ENCODE measurements around the gene ACSM5. TPM values are rescaled to one million over a fixed set of nuclear protein-coding genes. Genes with fewer than 3 reads are reported as not detected.
A peak's percentile ranks its signal among the peaks of the same experiment; 100 is the strongest.
"Not testable (repeated sequence)": the region's sequence is repeated elsewhere in the genome, so short reads cannot be mapped to it uniquely, and the experiment has no call there.

Gene ACSM5
- total and polyA plus RNA-seq, 10 donors = 1.00 to 8.8 (median 3.3) TPM

- DNase-seq = no peak
- Histone ChIP-seq H3K27ac (no peak within 1 kb of the TSS), H3K27me3 (replicated peaks in 1 of 7) (no peaks in the 10 kb centered on the region), H3K36me3 (no peaks in the 10 kb centered on the region), H3K4me3 (no peak within 1 kb of the TSS), H3K9me3 (no peaks in the 10 kb centered on the region), H3K4me1 (no peaks in the 10 kb centered on the region)
- intact Hi-C loops (cut with DNase I; ENCODE audit: low total_unique reads) = no loop called here
- WGBS, 5 donors = 87 to 100% (median 95%) methylated on average over 2 of the region's 2 CpGs
- no peak for TF ChIP-seq POLR2AphosphoS5 (IDR thresholded peaks at IDR 0.05)
- no peak for TF ChIP-seq CTCF (IDR thresholded peaks at IDR 0.05 in 8 of 11, conservative IDR thresholded peaks at IDR 0.05 in 3 of 11)
- TF ChIP-seq POLR2A (IDR thresholded peaks at IDR 0.05) = no peak
These were observed 4.7 kb upstream of the ACSM5 start, which contains the start of gene PDILT for GRCh38 chr16:20404637-20405036. Gene PDILT (minus strand): TSS chr16:20404737. CDS start chr16:20399300, 5,437 bp downstream.

- peak overlapping the region in 5 of 8 donors; percentile 0 to 69 (median 60) for H3K27ac ChIP-seq
- H3K4me3 ChIP-seq = no peak overlapping the region
- peaks cover 0 to 9% (median 0%) of the 10 kb centered on the region in 6 donors for H3K4me1 ChIP-seq
- intact Hi-C loops (cut with DNase I; ENCODE audit: low total_unique reads) = no loop called here
- no peaks in the 10 kb centered on the region for H3K36me3 ChIP-seq
- no peak for TF ChIP-seq POLR2AphosphoS5 (IDR thresholded peaks at IDR 0.05)
- no peak for TF ChIP-seq CTCF (IDR thresholded peaks at IDR 0.05 in 8 of 11, conservative IDR thresholded peaks at IDR 0.05 in 3 of 11)
- no peak for TF ChIP-seq POLR2A (IDR thresholded peaks at IDR 0.05)
- H3K27me3 ChIP-seq (replicated peaks in 1 of 7) = no peaks in the 10 kb centered on the region
- WGBS, 5 donors = 55 to 72% (median 59%) methylated on average over 6 of the region's 6 CpGs
- DNase-seq = no peak
- no peaks in the 10 kb centered on the region for H3K9me3 ChIP-seq
These were observed 888 bp downstream of the ACSM5 start for GRCh38 chr16:20410121-20410723.

- DNase-seq = no peak
- Histone ChIP-seq H3K4me3 (no peak overlapping the region), H3K27ac (no peak overlapping the region), H3K27me3 (replicated peaks in 1 of 7) (no peaks in the 10 kb centered on the region), H3K36me3 (no peaks in the 10 kb centered on the region), H3K4me1 (peaks cover 0 to 9% (median 0%) of the 10 kb centered on the region in 6 donors), H3K9me3 (no peaks in the 10 kb centered on the region)
- 71 to 85% (median 78%) methylated on average over 2 of the region's 2 CpGs for WGBS, 5 donors
- TF ChIP-seq POLR2A (IDR thresholded peaks at IDR 0.05) (no peak), POLR2AphosphoS5 (IDR thresholded peaks at IDR 0.05) (no peak), CTCF (IDR thresholded peaks at IDR 0.05 in 8 of 11, conservative IDR thresholded peaks at IDR 0.05 in 3 of 11) (no peak)
- intact Hi-C loops (cut with DNase I; ENCODE audit: low total_unique reads) = no loop called here
These were observed 1.7 kb downstream of the ACSM5 start for GRCh38 chr16:20411055-20411454.

- DNase-seq = no peak
- 75 to 87% (median 81%) methylated on average over 1 of the region's 1 CpG for WGBS, 5 donors
- H3K4me3 ChIP-seq = no peak overlapping the region
- H3K27me3 ChIP-seq (replicated peaks in 1 of 7) = peaks cover 0 to 5% (median 0%) of the 10 kb centered on the region in 7 donors
- H3K4me1 ChIP-seq = peaks cover 0 to under 1% (median 0%) of the 10 kb centered on the region in 6 donors
- no peaks in the 10 kb centered on the region for H3K36me3 ChIP-seq
- H3K9me3 ChIP-seq = no peaks in the 10 kb centered on the region
- intact Hi-C loops (cut with DNase I; ENCODE audit: low total_unique reads) = no loop called here
- no peak for TF ChIP-seq POLR2A (IDR thresholded peaks at IDR 0.05)
- TF ChIP-seq CTCF (IDR thresholded peaks at IDR 0.05 in 8 of 11, conservative IDR thresholded peaks at IDR 0.05 in 3 of 11) = no peak
- no peak for TF ChIP-seq POLR2AphosphoS5 (IDR thresholded peaks at IDR 0.05)
- no peak overlapping the region for H3K27ac ChIP-seq
These were observed 6.2 kb downstream of the ACSM5 start for GRCh38 chr16:20415541-20415940.

DNA sequence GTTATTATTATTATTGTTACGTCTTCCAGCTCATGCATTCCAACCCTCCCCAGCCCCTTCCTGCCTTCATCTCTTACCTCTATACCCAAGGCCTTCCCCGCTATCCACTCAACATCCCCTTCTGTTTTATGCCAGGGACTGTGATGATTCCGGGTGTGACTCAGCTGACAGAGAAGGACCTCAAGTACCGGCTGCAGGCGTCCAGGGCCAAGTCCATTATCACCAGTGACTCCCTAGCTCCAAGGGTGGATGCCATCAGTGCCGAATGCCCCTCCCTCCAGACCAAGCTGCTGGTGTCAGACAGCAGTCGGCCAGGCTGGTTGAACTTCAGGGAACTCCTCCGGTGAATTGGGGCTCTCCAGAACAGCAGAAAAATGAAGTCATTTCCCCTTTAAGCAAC lies 9.8 kb downstream of the ACSM5 start:
- H3K27me3 ChIP-seq (replicated peaks in 1 of 7); intact Hi-C loops (cut with DNase I; ENCODE audit: low total_unique reads): not testable (repeated sequence)
- WGBS, 5 donors = 70 to 80% (median 72%) methylated on average over 8 of the region's 8 CpGs

DNA sequence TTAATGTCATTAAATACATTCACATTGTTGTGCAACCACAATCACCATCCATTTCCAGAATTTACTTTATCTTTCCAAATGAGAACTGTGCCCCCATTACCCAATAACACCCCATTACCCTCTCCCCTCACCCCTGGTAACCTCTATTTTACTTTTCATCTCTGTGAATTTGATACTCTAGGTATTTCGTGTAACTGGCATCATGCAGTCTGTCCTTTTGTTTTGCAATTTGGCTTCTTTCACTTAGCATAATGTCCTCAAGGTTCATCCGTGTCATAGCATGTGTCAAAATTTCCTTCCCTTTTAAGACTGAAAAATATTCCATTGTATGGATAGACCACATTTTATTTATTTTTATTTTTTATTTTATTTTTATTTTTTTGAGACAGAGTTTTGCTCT lies 12.4 kb downstream of the ACSM5 start:
- H3K9me3 ChIP-seq; intact Hi-C loops (cut with DNase I; ENCODE audit: low total_unique reads); H3K27me3 ChIP-seq (replicated peaks in 1 of 7); DNase-seq; H3K36me3 ChIP-seq; H3K27ac ChIP-seq; H3K4me1 ChIP-seq; H3K4me3 ChIP-seq: not testable (repeated sequence)
- WGBS, 5 donors = 68 to 81% (median 73%) methylated on average over 2 of the region's 2 CpGs

More for the DNA sequence above, 9.8 kb downstream of the ACSM5 start:
- DNase-seq, H3K9me3 ChIP-seq, H3K36me3 ChIP-seq, H3K4me1 ChIP-seq, H3K27ac ChIP-seq, H3K4me3 ChIP-seq: not testable (repeated sequence)

GRCh38 chr16:20423772-20424128 lies 14.4 kb downstream of the ACSM5 start:
- not testable (repeated sequence) for H3K4me1 ChIP-seq
- WGBS, 5 donors = 64 to 82% (median 73%) methylated on average over 5 of the region's 5 CpGs

More at GRCh38 chr16:20423772-20424128, 14.4 kb downstream of the ACSM5 start:
- H3K9me3 ChIP-seq; H3K27me3 ChIP-seq (replicated peaks in 1 of 7); H3K27ac ChIP-seq; H3K36me3 ChIP-seq; H3K4me3 ChIP-seq; DNase-seq; intact Hi-C loops (cut with DNase I; ENCODE audit: low total_unique reads): not testable (repeated sequence)
